ENCODE measurements around the gene TTC13.

DNA sequence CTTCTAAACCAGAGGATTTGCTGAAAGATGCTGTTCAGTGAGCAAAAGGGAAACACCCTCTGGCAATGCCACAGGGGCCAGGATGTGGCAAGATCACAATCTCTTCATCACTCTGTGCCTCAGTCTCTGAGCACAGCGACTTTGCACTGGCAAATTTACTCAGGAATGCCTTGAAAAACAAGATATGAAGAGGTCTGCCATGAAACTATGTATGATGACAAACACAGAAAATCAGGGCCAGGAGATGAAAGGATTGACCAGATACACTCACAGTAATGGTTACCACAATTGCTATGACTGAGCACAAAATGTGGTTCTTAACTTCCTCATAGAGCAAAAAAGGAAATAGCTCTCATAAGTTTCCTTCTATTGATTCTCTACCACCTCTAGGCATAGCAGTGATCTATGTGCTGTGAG lies 5.8 kb downstream of the TTC13 start:
- TF ChIP-seq, protein P1, sequence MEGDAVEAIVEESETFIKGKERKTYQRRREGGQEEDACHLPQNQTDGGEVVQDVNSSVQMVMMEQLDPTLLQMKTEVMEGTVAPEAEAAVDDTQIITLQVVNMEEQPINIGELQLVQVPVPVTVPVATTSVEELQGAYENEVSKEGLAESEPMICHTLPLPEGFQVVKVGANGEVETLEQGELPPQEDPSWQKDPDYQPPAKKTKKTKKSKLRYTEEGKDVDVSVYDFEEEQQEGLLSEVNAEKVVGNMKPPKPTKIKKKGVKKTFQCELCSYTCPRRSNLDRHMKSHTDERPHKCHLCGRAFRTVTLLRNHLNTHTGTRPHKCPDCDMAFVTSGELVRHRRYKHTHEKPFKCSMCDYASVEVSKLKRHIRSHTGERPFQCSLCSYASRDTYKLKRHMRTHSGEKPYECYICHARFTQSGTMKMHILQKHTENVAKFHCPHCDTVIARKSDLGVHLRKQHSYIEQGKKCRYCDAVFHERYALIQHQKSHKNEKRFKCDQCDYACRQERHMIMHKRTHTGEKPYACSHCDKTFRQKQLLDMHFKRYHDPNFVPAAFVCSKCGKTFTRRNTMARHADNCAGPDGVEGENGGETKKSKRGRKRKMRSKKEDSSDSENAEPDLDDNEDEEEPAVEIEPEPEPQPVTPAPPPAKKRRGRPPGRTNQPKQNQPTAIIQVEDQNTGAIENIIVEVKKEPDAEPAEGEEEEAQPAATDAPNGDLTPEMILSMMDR (IDR thresholded peaks at IDR 0.05): no peak
- TF ChIP-seq EZH2 (IDR thresholded peaks at IDR 0.05) (no peak), EZH2phosphoT487 (IDR thresholded peaks at IDR 0.05) (no peak)
